BE2C (cell line): Measurements from ENCODE around the gene HLA-DRA.

Experiments
- DNase-seq: peaks from one replicate; pipeline ENCODE4 v3.0.0-alpha.2; 2020
- H3K27me3 ChIP-seq: fragments of 250-450 bp; sonication (Bioruptor Pico); 2 replicates; pipeline ENCODE4 v1.5.1; 2020; ENCODE audit warnings: mild to moderate bottlenecking
- H3K36me3 ChIP-seq: fragments of 250-450 bp; sonication (Bioruptor Pico); 2 replicates; pipeline ENCODE4 v1.5.1; 2020; ENCODE audit warnings: mild to moderate bottlenecking
- H3K4me1 ChIP-seq: fragments of 250-450 bp; sonication (Bioruptor Pico); 2 replicates; pipeline ENCODE4 v1.5.1; 2020
- H3K4me3 ChIP-seq: 2 replicates; pipeline ENCODE4 v1.5.1; 2011; ENCODE audit warnings: low read depth, low read length
- H3K9me3 ChIP-seq: fragments of 250-450 bp; sonication (Bioruptor Pico); 2 replicates; pipeline ENCODE4 v1.5.1; 2020
- TF ChIP-seq, protein P1 (sequence below): IDR thresholded peaks from 2 replicates; pipeline ENCODE4 v1.5.1; 2012; ENCODE audit warnings: mild to moderate bottlenecking, low read depth, low read length

Gene HLA-DRA

DNA sequence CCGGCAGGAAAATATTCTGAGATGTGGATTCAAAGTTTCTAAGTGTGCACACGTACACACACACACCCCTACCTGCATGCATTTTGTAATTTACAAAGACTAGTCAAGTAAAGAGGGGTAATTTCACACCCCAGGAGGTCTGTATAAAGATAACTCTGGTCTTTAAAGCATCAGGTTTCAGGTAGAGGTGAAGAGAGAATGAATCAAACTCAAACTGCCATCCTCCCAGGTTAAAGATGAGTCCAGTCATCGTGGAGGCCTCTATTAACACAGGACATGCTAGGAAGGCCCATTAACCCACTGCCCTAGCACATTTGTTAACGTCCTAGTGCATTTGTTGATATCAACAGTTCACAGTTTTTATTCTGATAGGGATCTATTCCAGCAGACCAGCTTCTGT is 3.5 kb upstream of the HLA-DRA start:
- DNase-seq, result no peak
- no peak overlapping the region for H3K4me3 ChIP-seq
- no peaks in the 10 kb centered on the region for H3K36me3 ChIP-seq
- H3K4me1 ChIP-seq, result no peaks in the 10 kb centered on the region
- TF ChIP-seq, protein P1, sequence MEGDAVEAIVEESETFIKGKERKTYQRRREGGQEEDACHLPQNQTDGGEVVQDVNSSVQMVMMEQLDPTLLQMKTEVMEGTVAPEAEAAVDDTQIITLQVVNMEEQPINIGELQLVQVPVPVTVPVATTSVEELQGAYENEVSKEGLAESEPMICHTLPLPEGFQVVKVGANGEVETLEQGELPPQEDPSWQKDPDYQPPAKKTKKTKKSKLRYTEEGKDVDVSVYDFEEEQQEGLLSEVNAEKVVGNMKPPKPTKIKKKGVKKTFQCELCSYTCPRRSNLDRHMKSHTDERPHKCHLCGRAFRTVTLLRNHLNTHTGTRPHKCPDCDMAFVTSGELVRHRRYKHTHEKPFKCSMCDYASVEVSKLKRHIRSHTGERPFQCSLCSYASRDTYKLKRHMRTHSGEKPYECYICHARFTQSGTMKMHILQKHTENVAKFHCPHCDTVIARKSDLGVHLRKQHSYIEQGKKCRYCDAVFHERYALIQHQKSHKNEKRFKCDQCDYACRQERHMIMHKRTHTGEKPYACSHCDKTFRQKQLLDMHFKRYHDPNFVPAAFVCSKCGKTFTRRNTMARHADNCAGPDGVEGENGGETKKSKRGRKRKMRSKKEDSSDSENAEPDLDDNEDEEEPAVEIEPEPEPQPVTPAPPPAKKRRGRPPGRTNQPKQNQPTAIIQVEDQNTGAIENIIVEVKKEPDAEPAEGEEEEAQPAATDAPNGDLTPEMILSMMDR, result no peak
- H3K27me3 ChIP-seq, result peaks cover 10% of the 10 kb centered on the region; the same call in 1 of the 2 replicates
- H3K9me3 ChIP-seq, result no peaks in the 10 kb centered on the region

DNA sequence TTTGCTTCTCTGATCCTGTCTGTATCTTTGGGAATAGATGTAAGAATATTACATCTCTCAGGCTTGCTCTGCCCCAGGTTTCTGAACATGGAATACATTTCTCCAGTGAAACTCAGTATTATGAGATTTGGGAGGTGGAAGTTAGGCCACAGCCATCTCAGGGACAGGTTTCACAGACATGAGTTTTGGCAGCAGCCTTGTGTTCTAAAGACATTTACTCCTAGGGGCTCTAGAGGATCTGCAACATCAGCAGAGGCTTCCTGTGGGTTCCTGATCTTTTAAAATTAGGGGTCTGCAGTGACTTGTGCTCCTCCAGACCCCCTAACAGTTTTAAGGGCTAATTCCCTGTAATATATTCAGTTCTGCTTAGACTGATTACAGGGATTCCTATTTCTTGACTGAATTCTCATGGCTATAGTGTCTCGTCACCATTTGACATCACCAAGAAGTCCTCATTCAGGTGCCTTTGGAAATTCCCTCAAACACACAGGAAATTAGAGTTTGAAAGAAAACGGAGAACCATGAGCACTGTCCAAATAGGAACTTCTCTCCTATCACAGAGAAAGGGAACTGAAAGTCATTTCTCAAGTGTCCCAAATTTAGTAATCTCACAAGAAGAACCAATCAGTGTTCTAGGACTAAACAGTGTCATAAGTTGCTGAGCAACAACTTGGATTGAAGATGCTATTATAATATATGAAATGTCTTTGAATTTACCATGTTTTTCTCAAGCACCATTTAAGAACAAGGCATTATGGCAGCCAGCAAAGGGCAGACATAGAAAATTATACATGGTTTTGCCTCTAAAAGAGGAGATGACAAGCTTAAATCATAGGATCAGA is 2.5 kb upstream of the HLA-DRA start:
- no peak for DNase-seq
- no peak overlapping the region for H3K4me3 ChIP-seq
- H3K4me1 ChIP-seq, result no peaks in the 10 kb centered on the region
- TF ChIP-seq, protein P1, result no peak
- H3K9me3 ChIP-seq, result no peaks in the 10 kb centered on the region
- H3K36me3 ChIP-seq, result no peaks in the 10 kb centered on the region
- H3K27me3 ChIP-seq, result peaks cover 10% of the 10 kb centered on the region; the same call in 1 of the 2 replicates

DNA sequence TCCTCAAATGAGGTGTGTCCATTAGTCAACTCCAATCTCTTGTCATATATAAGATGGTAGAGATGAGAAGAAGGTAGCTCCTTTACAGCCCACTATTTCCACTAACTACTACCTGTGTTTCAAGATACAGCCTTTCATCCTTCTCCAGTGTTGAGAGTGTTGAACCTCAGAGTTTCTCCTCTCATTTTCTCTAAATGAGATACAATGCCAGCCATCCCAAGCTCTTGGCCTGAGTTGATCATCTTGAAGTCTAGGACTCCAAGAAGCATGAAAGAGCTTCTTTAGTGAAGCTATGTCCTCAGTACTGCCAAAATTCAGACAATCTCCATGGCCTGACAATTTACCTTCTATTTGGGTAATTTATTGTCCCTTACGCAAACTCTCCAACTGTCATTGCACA is 548 bp upstream of the HLA-DRA start:
- no peak overlapping the region for H3K4me3 ChIP-seq
- TF ChIP-seq, protein P1, result no peak
- DNase-seq, result no peak
- no peaks in the 10 kb centered on the region for H3K36me3 ChIP-seq
- H3K9me3 ChIP-seq, result no peaks in the 10 kb centered on the region
- H3K4me1 ChIP-seq, result no peaks in the 10 kb centered on the region
- peaks cover 16% of the 10 kb centered on the region; the same call in 1 of the 2 replicates for H3K27me3 ChIP-seq

DNA sequence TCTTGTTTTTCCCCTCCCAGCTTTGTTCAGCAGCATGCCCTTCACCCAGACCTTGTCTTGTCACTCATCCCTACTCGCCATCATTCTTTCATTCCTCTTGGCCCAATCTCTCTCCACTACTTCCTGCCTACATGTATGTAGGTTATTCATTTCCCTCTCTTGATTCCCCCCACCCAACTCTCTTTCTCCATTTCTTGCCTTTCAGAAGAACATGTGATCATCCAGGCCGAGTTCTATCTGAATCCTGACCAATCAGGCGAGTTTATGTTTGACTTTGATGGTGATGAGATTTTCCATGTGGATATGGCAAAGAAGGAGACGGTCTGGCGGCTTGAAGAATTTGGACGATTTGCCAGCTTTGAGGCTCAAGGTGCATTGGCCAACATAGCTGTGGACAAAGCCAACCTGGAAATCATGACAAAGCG is 2.6 kb downstream of the HLA-DRA start:
- TF ChIP-seq, protein P1, result no peak
- Histone ChIP-seq H3K4me3 (no peak overlapping the region), H3K27me3 (peaks cover 17% of the 10 kb centered on the region; the same call in 1 of the 2 replicates), H3K4me1 (no peaks in the 10 kb centered on the region), H3K36me3 (no peaks in the 10 kb centered on the region), H3K9me3 (no peaks in the 10 kb centered on the region)
- no peak for DNase-seq

DNA sequence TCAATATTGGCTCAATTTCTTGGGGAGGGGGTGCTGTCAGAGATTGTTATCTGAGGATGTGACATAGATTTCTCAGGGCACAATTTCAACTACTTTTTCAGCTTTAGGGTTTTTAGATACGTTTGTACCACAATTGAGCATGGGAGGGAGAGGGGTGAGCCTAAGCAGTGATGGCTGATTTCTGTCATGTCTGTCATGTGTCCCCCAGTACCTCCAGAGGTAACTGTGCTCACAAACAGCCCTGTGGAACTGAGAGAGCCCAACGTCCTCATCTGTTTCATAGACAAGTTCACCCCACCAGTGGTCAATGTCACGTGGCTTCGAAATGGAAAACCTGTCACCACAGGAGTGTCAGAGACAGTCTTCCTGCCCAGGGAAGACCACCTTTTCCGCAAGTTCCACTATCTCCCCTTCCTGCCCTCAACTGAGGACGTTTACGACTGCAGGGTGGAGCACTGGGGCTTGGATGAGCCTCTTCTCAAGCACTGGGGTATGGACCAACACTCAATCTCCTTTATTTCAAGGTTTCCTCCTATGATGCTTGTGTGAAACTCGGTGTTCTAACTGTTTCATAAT is 3.4 kb downstream of the HLA-DRA start:
- TF ChIP-seq, protein P1, result no peak
- DNase-seq, result no peak
- Histone ChIP-seq H3K9me3 (no peaks in the 10 kb centered on the region), H3K27me3 (peaks cover 15% of the 10 kb centered on the region; the same call in 1 of the 2 replicates), H3K4me1 (no peaks in the 10 kb centered on the region), H3K36me3 (no peaks in the 10 kb centered on the region), H3K4me3 (no peak overlapping the region)

DNA sequence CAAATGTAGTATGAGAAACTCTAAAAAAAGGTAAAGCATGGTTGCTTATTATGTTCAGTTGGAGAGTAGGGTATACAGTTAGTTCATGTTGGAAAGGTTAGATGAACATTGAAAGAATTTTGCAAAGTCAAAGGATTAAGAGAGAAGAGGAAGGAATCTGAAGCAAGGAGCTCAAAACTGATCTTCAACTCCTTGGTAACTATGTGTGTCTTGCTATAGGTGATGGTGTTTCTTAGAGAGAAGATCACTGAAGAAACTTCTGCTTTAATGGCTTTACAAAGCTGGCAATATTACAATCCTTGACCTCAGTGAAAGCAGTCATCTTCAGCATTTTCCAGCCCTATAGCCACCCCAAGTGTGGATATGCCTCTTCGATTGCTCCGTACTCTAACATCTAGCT is 4.7 kb downstream of the HLA-DRA start:
- DNase-seq, result no peak
- TF ChIP-seq, protein P1, result no peak
- peaks cover 12% of the 10 kb centered on the region; the same call in 1 of the 2 replicates for H3K27me3 ChIP-seq
- no peak overlapping the region for H3K4me3 ChIP-seq
- H3K9me3 ChIP-seq, result no peaks in the 10 kb centered on the region
- H3K4me1 ChIP-seq, result no peaks in the 10 kb centered on the region
- H3K36me3 ChIP-seq, result no peaks in the 10 kb centered on the region
